ENCODE results near the gene U2SURP.

The U2SURP gene

DNA sequence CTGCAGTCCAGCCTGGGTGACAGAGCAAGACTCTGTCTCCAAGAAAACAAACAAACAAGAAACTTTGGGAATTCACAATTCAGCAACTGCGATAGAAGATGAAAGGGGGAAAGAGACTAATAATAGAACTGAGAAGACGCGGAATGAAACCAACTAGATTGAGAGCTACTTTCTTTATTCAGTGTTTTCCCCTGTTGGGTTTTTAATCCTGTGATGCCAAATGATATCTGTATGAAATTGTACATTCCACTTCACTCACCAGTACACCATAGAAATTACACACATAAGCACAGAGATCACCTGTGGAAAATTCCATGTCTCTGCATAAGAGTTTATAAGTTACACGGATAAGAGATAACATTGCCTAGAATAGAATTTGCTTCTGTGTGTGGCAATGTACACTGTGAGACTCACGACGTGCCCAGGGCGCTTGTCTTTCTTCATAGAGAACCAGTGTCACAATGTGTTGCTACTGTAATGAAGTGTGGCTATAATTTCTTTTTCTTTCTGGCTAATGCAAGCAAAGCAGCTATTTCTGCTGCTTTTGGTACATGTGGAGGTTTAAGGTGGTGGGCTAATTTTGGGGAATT lies 100.5 kb downstream of the U2SURP start:
- DNase-seq (ENCODE audit: low read depth): no peak

DNA sequence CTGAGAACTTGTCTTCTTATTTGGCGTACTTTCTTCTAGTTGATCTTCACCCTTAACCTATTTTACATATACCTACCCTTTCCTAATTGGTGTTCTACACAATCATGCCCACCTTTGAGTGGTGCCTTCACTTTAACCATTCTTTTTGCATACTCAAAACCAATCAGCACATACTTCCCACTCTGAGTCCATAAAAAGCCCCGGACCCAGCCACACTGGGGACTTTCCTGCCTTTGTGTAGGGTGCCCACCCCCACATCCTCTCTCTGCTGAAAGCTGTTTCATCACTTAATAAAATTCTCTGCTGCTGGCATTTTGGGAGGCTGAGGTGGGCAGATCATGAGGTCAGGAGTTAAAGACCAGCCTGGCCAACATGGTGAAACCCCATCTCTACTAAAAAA lies 102.3 kb downstream of the U2SURP start:
- DNase-seq (ENCODE audit: low read depth): no peak

DNA sequence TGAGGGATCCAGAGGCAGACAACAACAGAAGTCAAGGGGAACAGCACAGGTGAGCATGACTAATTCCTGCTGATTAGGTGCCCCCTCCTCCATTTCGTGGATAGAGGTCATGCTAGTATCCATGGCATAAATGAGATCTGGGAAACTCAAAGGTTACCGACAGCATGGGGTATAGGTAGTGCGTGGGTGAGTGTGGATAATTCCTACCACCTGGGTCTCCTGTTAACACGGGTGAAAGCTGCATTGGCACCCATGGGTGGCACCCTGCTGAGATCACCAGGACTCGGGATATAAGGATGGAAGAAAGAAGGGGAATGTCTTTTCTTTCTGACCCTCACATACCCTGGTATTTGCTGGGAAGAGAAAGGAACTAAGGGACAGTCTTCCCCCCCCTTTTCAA lies 103.8 kb downstream of the U2SURP start:
- DNase-seq (ENCODE audit: low read depth): no peak

DNA sequence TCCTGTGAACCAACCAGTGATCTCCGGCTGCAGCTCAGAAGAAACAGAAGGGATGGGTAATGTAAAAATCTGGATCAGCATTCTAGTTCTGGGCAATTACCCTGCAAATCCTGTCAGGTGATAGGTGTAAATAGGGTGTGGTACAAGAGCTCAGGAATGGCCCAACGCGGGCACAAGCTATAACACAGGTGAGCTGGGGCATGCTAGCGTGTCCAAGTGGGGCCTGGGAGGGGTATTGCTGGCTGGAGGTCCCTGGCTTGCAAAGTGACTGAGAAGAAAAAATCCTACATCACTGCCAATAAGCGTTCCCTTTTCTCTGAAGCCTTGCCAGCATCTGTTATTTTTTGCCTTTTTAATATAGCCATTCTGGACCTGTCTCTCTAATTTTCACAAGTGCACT lies 108.5 kb downstream of the U2SURP start:
- no peak for DNase-seq (ENCODE audit: low read depth)
